GM12892 (cell line): ENCODE measurements around the gene FOXC1.

Source experiments
- DNase-seq: peaks from one replicate; pipeline ENCODE4 v3.0.0; 2011; ENCODE audit not compliant: insufficient read length
- FAIRE-seq: peaks from 2 replicates; lab custom pipeline; 2011; peaks lifted over from hg19 to GRCh38; lab: Jason Lieb, UNC
- POLR2A ChIP-seq: IDR thresholded peaks from 2 replicates; pipeline ENCODE4 v1.6.1; 2011; ENCODE audit warnings: low read depth, low read length, control low read depth
- POLR2AphosphoS5 ChIP-seq: IDR thresholded peaks from 2 replicates; pipeline ENCODE4 v1.6.1; 2011; ENCODE audit warnings: low read depth, low read length, control low read depth
- TAF1 ChIP-seq: IDR thresholded peaks from 2 replicates; pipeline ENCODE4 v1.6.1; 2011; ENCODE audit warnings: low read depth, mild to moderate bottlenecking, control low read depth, low read length, borderline replicate concordance

The FOXC1 gene

DNA sequence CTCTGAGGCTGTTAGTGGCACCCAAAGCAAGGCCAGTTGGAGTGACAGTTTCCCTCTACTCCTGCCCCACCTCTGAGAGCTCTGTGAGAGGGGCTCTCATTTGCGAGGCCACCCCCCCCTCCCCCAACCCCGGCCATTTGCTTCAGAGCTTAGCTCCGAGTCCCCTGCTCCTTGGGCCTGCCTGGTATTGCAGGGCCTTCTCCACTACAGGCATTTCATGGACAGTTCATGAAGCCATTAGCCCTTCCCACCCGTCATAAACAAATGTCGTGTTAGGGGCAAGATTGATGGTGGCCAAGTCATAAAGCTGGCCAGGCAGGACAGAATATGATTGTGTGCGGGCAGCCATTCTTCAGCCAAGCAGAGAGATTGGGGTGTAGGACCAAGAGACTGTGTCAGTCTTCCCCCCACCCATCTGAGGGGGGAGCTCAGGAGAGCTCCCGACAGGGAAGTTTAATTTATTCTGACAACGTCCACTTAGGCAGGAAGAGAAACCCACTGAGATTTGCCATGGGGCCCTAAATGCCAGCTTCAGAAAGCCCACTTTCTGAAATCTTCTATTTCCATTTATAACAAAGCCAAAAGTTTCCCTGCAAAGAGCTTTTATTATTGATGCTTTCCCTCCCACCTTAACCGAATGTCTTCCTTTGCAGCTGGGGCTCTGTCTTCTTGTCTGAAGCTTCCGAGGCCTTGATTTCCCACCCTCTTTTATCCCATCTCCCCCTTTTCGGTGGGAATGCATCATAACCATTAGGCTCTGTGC, 7.2 kb downstream of the FOXC1 start:
- no peak for TF ChIP-seq TAF1
- TF ChIP-seq POLR2AphosphoS5: no peak
- TF ChIP-seq POLR2A: no peak
- no peak for FAIRE-seq

GRCh38 chr6:1617466-1618310, 8.0 kb downstream of the FOXC1 start:
- DNase-seq (no peak), FAIRE-seq (no peak)
- TF ChIP-seq POLR2A (no peak), POLR2AphosphoS5 (no peak), TAF1 (no peak)

More for the DNA sequence above, 7.2 kb downstream of the FOXC1 start:
- no peak for DNase-seq

DNA sequence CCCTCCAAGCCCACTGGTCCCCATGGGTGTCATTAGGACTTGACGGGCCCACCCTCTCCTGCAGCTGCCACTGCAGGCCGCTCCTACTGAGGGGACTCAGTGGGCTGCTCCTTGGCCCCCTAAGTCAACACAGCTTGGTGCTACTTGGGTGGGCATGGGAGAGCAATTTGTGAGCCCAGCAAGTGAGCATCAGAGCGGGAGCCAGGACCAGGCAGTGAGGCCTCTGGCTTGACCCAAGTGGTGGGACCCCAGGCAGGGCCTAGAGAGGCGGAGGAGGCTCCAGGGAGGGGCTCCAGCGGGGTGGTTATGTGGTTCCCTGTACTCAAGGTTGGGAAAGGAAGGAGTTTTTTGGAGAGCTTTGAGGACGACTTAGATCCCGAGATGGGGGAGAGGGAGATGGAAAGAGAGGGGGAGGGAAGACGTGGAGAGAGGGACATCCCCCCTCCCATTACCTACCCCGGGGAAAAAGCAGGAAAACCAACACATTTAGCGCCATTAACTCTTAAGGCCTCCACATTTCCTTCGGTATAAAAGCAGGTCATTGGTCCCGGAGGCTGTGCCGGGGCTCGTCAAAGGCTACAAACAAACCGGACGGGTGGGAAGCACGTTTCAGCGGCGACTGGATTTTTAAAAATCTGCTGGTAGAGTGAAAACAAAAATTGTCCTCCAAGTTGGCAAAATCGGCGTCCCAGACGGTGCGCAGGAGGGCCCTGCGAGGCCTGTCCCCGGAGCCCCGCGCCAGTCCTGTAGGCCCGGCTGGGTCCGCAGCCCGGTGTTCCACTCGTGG, 8.8 kb downstream of the FOXC1 start:
- no peak for DNase-seq
- no peak for FAIRE-seq
- TF ChIP-seq POLR2AphosphoS5 (no peak), TAF1 (no peak), POLR2A (no peak)

DNA sequence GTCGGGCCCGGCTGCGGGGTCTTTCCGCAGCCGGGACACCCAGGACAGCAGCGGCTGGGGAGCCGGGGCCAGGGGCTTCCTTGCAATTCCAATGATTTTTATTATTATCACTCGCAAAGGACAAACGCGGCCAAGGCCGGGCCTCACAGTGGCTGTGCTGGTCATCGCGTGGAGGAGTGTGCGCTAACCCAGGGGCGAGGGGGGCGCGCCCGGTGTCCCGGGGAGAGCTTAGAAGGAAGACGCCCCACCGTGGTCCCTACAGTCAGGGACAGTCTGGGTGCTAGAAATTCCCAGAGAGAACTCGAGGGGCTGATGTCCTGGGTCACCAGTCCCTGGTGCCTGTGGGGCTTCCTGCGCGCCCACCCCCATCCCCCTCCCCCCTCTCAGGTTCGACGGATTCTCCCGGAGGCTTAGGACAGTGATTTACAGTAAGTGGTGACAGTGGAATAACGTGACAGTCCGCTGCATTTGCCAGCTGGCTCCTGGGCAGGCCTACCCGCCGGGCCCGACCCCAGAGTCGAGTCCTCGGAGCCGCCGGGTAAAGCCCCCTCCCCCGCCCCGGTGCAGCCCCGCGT, 9.5 kb downstream of the FOXC1 start:
- DNase-seq (no peak), FAIRE-seq (no peak)
- TF ChIP-seq POLR2AphosphoS5 (no peak), TAF1 (no peak)

- no peak for DNase-seq
- no peak for FAIRE-seq
- no peak for TF ChIP-seq POLR2A
- TF ChIP-seq POLR2AphosphoS5: no peak
- no peak for TF ChIP-seq TAF1
These were observed 10.2 kb downstream of the FOXC1 start for GRCh38 chr6:1619673-1620503.

DNA sequence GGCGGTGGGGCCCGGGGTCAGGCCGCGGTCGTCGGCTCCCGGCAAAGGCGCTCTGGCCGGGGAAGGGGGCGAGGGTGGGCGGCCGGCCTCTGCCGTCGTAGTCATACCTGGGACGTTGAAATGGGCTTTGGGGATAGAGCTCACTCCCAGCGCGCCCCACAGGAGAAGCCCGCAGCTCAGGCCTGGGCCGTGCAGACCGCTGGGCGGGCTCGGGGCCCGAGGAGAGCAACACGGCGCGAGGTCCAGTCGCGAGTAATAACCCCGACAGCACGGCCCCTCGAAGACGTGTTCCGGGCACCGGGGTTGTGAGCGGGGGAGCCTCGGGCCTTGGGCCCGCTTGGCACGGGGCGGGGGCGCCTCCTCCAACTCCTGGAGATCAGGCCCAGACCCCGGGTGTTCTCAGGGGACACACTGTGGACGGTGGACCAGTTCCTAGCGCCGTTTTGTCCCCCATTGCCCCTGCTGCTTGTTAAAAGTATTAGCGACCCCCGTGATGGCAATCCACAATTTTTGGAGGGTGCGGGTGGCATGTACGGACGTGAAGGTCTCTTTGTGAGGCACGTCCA, 10.9 kb downstream of the FOXC1 start:
- DNase-seq: no peak
- no peak for FAIRE-seq
- no peak for TF ChIP-seq POLR2A
- no peak for TF ChIP-seq TAF1
- TF ChIP-seq POLR2AphosphoS5: no peak

GRCh38 chr6:1621070-1621701, 11.5 kb downstream of the FOXC1 start:
- TF ChIP-seq POLR2A (no peak), TAF1 (no peak), POLR2AphosphoS5 (no peak)
- DNase-seq: no peak
- no peak for FAIRE-seq

DNA sequence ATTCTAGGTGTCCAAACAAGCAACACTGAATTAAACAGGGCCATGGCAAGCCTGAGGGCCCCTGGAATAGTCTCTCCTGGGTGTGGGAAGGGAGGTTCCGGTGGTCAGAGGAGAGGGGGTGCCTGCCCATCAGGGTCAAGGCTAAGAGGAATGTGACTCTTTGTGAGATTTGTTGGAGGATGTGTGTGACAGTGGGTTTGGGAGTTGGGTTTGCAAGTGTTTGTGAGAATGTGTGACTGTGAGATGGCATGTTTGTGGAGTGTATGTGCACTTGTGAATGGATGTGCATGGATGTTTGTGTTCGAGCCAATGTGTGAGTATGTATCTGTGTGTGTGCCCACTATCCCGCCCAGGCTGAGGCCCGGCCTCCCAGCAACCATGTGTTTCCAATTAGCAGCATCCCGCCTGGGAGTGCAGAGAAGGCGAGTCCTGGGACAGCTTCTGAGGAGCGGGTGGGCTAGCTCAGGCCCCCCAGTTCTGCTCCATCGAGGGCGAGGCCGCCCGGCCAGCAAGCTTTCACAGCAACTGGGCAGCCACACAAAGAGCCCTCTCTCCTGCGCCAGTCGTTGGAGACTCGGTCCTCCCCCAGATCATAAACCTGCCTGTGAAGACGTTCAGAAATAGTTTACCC, 12.6 kb downstream of the FOXC1 start:
- DNase-seq (no peak), FAIRE-seq (no peak)
- TF ChIP-seq POLR2A: no peak
- TF ChIP-seq TAF1: no peak
- no peak for TF ChIP-seq POLR2AphosphoS5
